ENCODE data around the gene NR4A3. TPM values are rescaled to one million over a fixed set of nuclear protein-coding genes. Genes with fewer than 3 reads are reported as not detected.
"Not testable (repeated sequence)": the region's sequence is repeated elsewhere in the genome, so short reads cannot be mapped to it uniquely, and the experiment has no call there.

The NR4A3 gene
- polyA plus RNA-seq (ENCODE audit: insufficient read length in 10 of 10) = 1 to 10 TPM in 2 of 10 donors, under 1 TPM in 8; 0.42 to 3.0 (median 0.78) TPM
- long read RNA-seq, donor 1 = 0 reads
- long read RNA-seq, donor 2 = 0 reads
- long read RNA-seq, donor 3 = 0 reads
- long read RNA-seq, donor 4 = 0 reads
- long read RNA-seq, donor 5 = 0 reads
- long read RNA-seq, donor 6 = 0 reads
- long read RNA-seq, donor 7 = 0 reads
- long read RNA-seq, donor 8 = 0 reads
- long read RNA-seq, donor 9 = 0 reads

GRCh38 chr9:99821396-99822108 lies at the start of gene NR4A3:
Gene NR4A3 (plus strand): TSS chr9:99821885. CDS start chr9:99828043, 6,158 bp downstream.
- peak; percentile 95 to 97 (median 97) for DNase-seq

- DNase-seq = no peak
Observed at GRCh38 chr9:99773468-99774138, 48.1 kb upstream of the NR4A3 start.

- DNase-seq = peak in 1 of 3 donors; percentile 70
Observed at GRCh38 chr9:99778308-99778707, 43.4 kb upstream of the NR4A3 start.

GRCh38 chr9:99778836-99779235 lies 42.8 kb upstream of the NR4A3 start:
- no peak for DNase-seq

- DNase-seq = no peak
Observed at GRCh38 chr9:99779277-99779676, 42.4 kb upstream of the NR4A3 start.

- not testable (repeated sequence) for DNase-seq
Observed at GRCh38 chr9:99782349-99782748, 39.3 kb upstream of the NR4A3 start.

- no peak for DNase-seq
Observed at GRCh38 chr9:99782962-99783718, 38.5 kb upstream of the NR4A3 start.

- DNase-seq = no peak
Observed at GRCh38 chr9:99783799-99784198, 37.9 kb upstream of the NR4A3 start.

- no peak for DNase-seq
Observed at GRCh38 chr9:99785010-99785590, 36.6 kb upstream of the NR4A3 start.

- no peak for DNase-seq
Observed at GRCh38 chr9:99787556-99787955, 34.1 kb upstream of the NR4A3 start.

GRCh38 chr9:99793528-99793927 lies 28.2 kb upstream of the NR4A3 start:
- no peak for DNase-seq

- no peak for DNase-seq
Observed at GRCh38 chr9:99796231-99796630, 25.5 kb upstream of the NR4A3 start.

- DNase-seq = no peak
Observed at GRCh38 chr9:99801775-99802174, 19.9 kb upstream of the NR4A3 start.

GRCh38 chr9:99803694-99804093 lies 18.0 kb upstream of the NR4A3 start:
- no peak for DNase-seq

- peak in 2 of 3 donors; percentile 63 to 75 for DNase-seq
Observed at GRCh38 chr9:99807276-99807852, 14.3 kb upstream of the NR4A3 start.

GRCh38 chr9:99807956-99808355 lies 13.7 kb upstream of the NR4A3 start:
- no peak for DNase-seq

- no peak for DNase-seq
Observed at GRCh38 chr9:99808454-99808853, 13.2 kb upstream of the NR4A3 start.

- no peak for DNase-seq
Observed at GRCh38 chr9:99809586-99810319, 11.9 kb upstream of the NR4A3 start.

- DNase-seq = no peak
Observed at GRCh38 chr9:99811172-99811571, 10.5 kb upstream of the NR4A3 start.

- DNase-seq = no peak
Observed at GRCh38 chr9:99811598-99812383, 9.9 kb upstream of the NR4A3 start.
